ENCODE results near the gene TSPEAR. TPM values are rescaled to one million over a fixed set of nuclear protein-coding genes. Genes with fewer than 3 reads are reported as not detected.

TSPEAR gene
- total and polyA plus RNA-seq, 9 of the 15 experiments (the other 6 are each of a cell fraction or from before 2014, with no cell fraction given), result not detected

GRCh38 chr21:44649521-44650100 lies 61.8 kb downstream of the TSPEAR start:
- CTCF ChIA-PET (ENCODE audit: low intra/inter-chr PET ratio), result no interaction called here
- Histone ChIP-seq H3K4me3 (no peak overlapping the region), H3K79me2 (ENCODE audit: control insufficient read depth, insufficient read depth, low read length) (no peaks in the 10 kb centered on the region), H3K9me3 (replicated peaks; ENCODE audit: control insufficient read depth, insufficient read depth, low read depth, low read length) (0 out of 2 replicates have a peak, but pooled peaks cover 3% of the 10 kb centered on the region), H3K4me1 (replicated peaks in 1 of 2; ENCODE audit: control insufficient read depth in 2 of 2, insufficient read depth in 2 of 2, low read length in 2 of 2) (peaks cover 0 to 6% of the 10 kb centered on the region in 2 experiments; a peak in 2 of 5 replicates), H3K36me3 (ENCODE audit: control insufficient read depth, insufficient read depth, low read length) (no peaks in the 10 kb centered on the region), H3K9me1 (ENCODE audit: control insufficient read depth, insufficient read depth, low read length) (no peaks in the 10 kb centered on the region), H4K20me1 (replicated peaks; ENCODE audit: control insufficient read depth, insufficient read depth, low read length) (no peaks in the 10 kb centered on the region), H3K27ac (ENCODE audit: extremely low read depth, low read depth, low read length) (no peak overlapping the region), H3K27me3 (ENCODE audit: control insufficient read depth in 2 of 2, insufficient read depth in 2 of 2, low read length in 2 of 2) (peaks cover 13 to 74% of the 10 kb centered on the region in 2 experiments; a peak in 4 of 5 replicates), H3K4me2 (ENCODE audit: insufficient read depth, low read length) (no peak overlapping the region), H2AFZ (ENCODE audit: low read depth, low read length) (no peak overlapping the region), H3K9ac (ENCODE audit: insufficient read depth in 1 of 2, low read depth in 2 of 2, low read length in 2 of 2) (no peak overlapping the region; a peak in 1 of 4 replicates)
- ATAC-seq (no peak), DNase-seq (ENCODE audit: extremely low read depth in 1 of 4, low spot score in 3 of 4) (no peak), FAIRE-seq (no peak)
- POLR2A ChIA-PET, result no interaction called here
- intact Hi-C loops (cut with micrococcal nuclease) (no loop called here), in situ Hi-C loops (cut with MboI) (no loop called here)
- BruUV-seq (replicated peaks), result no TSS peak
- TF ChIP-seq ZBTB49 (CRISPR knock-in tag; IDR thresholded peaks at IDR 0.05; ENCODE audit: borderline replicate concordance), result no peak
- TF ChIP-seq CREB1 (IDR thresholded peaks at IDR 0.05), result no peak
- TF ChIP-seq CREB1 (CRISPR knock-in tag; IDR thresholded peaks at IDR 0.05), result no peak
- TF ChIP-seq E2F6 (IDR thresholded peaks at IDR 0.05; ENCODE audit: borderline replicate concordance in 1 of 2, extremely low read depth in 1 of 2, insufficient read depth in 1 of 2, insufficient read length in 1 of 2, low read depth in 1 of 2, low read length in 1 of 2, poor library complexity in 1 of 2, severe bottlenecking in 1 of 2), result no peak
- TF ChIP-seq ZNF740 (CRISPR knock-in tag; IDR thresholded peaks at IDR 0.05), result no peak
- no peak for TF ChIP-seq ZNF740 (tag; IDR thresholded peaks at IDR 0.05)
- WGBS (ENCODE audit: insufficient coverage, low coverage, missing lambda C conversion rate), result 2% methylated on average over 18 of the region's 18 CpGs
